PC-3 (cell line): ENCODE data around the gene ZNF333. TPM values are rescaled to one million over a fixed set of nuclear protein-coding genes. Genes with fewer than 3 reads are reported as not detected.
A peak's percentile ranks its signal among the peaks of the same experiment; 100 is the strongest.
"Not testable (repeated sequence)": the region's sequence is repeated elsewhere in the genome, so short reads cannot be mapped to it uniquely, and the experiment has no call there.

Experiments used
- ATAC-seq: fragments of 200-7000 bp; cut with Tn5 transposase; 2 replicates; pipeline ENCODE4 v1.9.1; 2020; ENCODE audit warnings: mild to moderate bottlenecking, moderate library complexity
- BruUV-seq: library from RNA; stranded (reverse); fragments of 400-500 nt; replicated peaks from 2 replicates; lab custom pipeline; 2021; lab: Mats Ljungman, UMichigan
- CTCF ChIA-PET: fragments of 300-600 bp; sonication (Branson Sonifier 250); formaldehyde crosslinking; loops from one replicate; lab custom pipeline; 2022; ENCODE audit warnings: antibody characterized with exemption; lab: Charles Lee
- POLR2A ChIA-PET: fragments of 300-600 bp; sonication (Branson Sonifier 250); formaldehyde crosslinking; loops from one replicate; lab custom pipeline; 2022; ENCODE audit warnings: antibody characterized with exemption; ENCODE audit not compliant: unreplicated experiment; lab: Charles Lee
- DNase-seq: peaks from one replicate; pipeline ENCODE4 v3.0.0-alpha.2; 2015
- H2AFZ ChIP-seq: fragments of 300-600 bp; sonication (generic); 2 replicates; pipeline ENCODE4 v1.6.0; 2016; ENCODE audit warnings: antibody characterized with exemption, low read length
- H3F3A ChIP-seq: fragments of 300-600 bp; sonication (generic); one replicate; pipeline ENCODE4 v1.6.0; 2017; ENCODE audit warnings: antibody characterized with exemption, low read length, control low read depth, mild to moderate bottlenecking; ENCODE audit not compliant: unreplicated experiment
- H3K27ac ChIP-seq: fragments of 300-600 bp; sonication (generic); 2 replicates; pipeline ENCODE4 v1.5.1; 2016; ENCODE audit warnings: mild to moderate bottlenecking, low read length
- H3K27me3 ChIP-seq: fragments of 300-600 bp; sonication (generic); 2 replicates; pipeline ENCODE4 v1.6.1; 2016; ENCODE audit warnings: low read length, mixed read lengths
- H3K36me3 ChIP-seq: fragments of 300-600 bp; sonication (generic); 2 replicates; pipeline ENCODE4 v1.6.1; 2016; ENCODE audit warnings: low read depth, mixed run types, low read length, mixed read lengths
- H3K4me1 ChIP-seq: fragments of 300-600 bp; sonication (generic); 2 replicates; pipeline ENCODE4 v1.5.1; 2016; ENCODE audit warnings: low read length; ENCODE audit not compliant: insufficient read depth
- H3K4me2 ChIP-seq: fragments of 300-600 bp; sonication (generic); 2 replicates; pipeline ENCODE4 v1.6.0; 2016; ENCODE audit warnings: low read length
- H3K4me3 ChIP-seq: fragments of 300-600 bp; sonication (generic); 2 replicates; pipeline ENCODE4 v1.5.1; 2016; ENCODE audit warnings: mild to moderate bottlenecking, low read length, mixed read lengths
- H3K79me2 ChIP-seq: fragments of 300-600 bp; sonication (generic); 2 replicates; pipeline ENCODE4 v1.6.1; 2017; ENCODE audit warnings: low read length, mixed read lengths
- H3K9ac ChIP-seq: fragments of 300-600 bp; sonication (generic); 2 replicates; pipeline ENCODE4 v1.6.0; 2016; ENCODE audit warnings: mild to moderate bottlenecking, low read length
- H3K9me2 ChIP-seq: fragments of 300-600 bp; sonication (generic); replicated peaks from 2 replicates; pipeline ENCODE4 v1.6.1; 2016; ENCODE audit warnings: mixed run types, low read length, mixed read lengths
- H3K9me3 ChIP-seq: fragments of 300-600 bp; sonication (generic); 2 replicates; pipeline ENCODE4 v1.6.1; 2016; ENCODE audit warnings: low read length, mixed read lengths
- H4K20me1 ChIP-seq: fragments of 300-600 bp; sonication (generic); 2 replicates; pipeline ENCODE4 v1.6.1; 2016; ENCODE audit warnings: low read length, mixed read lengths
- CTCF ChIP-seq: fragments of 300-600 bp; sonication (generic); conservative IDR thresholded peaks from 2 replicates; pipeline ENCODE4 v1.5.1; 2017; ENCODE audit warnings: antibody characterized with exemption, low read depth, mild to moderate bottlenecking, low read length
- EZH2 ChIP-seq: fragments of 300-600 bp; sonication (generic); IDR thresholded peaks from one replicate; pipeline ENCODE4 v1.6.1; 2017; ENCODE audit warnings: antibody characterized with exemption, mild to moderate bottlenecking, low read length; ENCODE audit not compliant: unreplicated experiment
- EZH2phosphoT487 ChIP-seq: fragments of 300-600 bp; sonication (generic); IDR thresholded peaks from 2 replicates; pipeline ENCODE4 v1.6.1; 2018; ENCODE audit warnings: mild to moderate bottlenecking, antibody characterized with exemption, low read length, borderline replicate concordance
- intact Hi-C: fragments of 100-400 bp; cut with micrococcal nuclease; formaldehyde crosslinking; loops from 2 replicates; pipeline ENCODE4 v1.9.0; 2023
- total RNA-seq: library from RNA; depleted of rRNA; stranded (reverse); fragments of >200 nt; gene quantifications from 2 replicates; pipeline ENCODE4 v1.2.3, GENCODE V29; 2014

The ZNF333 gene
- total RNA-seq, 1 experiment from 2014 or later: 6.2 TPM

DNA sequence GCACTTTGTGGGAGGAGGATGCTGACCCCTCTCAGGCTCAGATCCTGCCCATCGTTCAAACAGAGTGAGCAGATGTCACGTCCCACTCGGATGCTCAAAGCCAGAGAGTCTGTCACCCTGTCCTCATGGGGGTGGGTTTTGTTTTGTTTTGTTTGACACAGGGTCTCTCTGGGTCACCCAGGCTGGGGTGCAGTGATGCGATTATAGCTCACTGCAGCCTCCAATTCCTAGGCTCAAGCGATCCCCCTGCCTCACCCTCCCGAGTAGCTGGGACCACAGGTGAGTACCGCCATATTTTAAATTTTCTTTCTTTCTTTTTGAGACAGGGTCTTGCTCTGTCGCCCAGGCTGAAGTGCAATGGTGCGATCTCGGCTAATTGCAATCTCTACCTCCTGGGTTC, 84.5 kb downstream of the ZNF333 start:
- no peak overlapping the region for H3K4me2 ChIP-seq
- ChIA-PET CTCF (no interaction called here), POLR2A (no interaction called here)
- no peaks in the 10 kb centered on the region for H3K36me3 ChIP-seq
- no peak overlapping the region for H3K9ac ChIP-seq
- no peaks in the 10 kb centered on the region for H3K9me2 ChIP-seq
- no peaks in the 10 kb centered on the region for H3K27me3 ChIP-seq
- no peak overlapping the region for H2AFZ ChIP-seq
- no peaks in the 10 kb centered on the region for H4K20me1 ChIP-seq
- no TSS peak for BruUV-seq
- no peaks in the 10 kb centered on the region for H3K9me3 ChIP-seq
- H3K4me1 ChIP-seq: peaks cover 8% of the 10 kb centered on the region
- H3K79me2 ChIP-seq: no peaks in the 10 kb centered on the region
- H3K27ac ChIP-seq: no peak overlapping the region
- intact Hi-C loops: no loop called here
- H3K4me3 ChIP-seq: no peak overlapping the region
- DNase-seq: no peak
- no peak for ATAC-seq
- TF ChIP-seq EZH2phosphoT487 (no peak), CTCF (no peak), EZH2 (no peak)
- H3F3A ChIP-seq: no peaks in the 10 kb centered on the region

GRCh38 chr19:14775326-14775725, 85.5 kb downstream of the ZNF333 start:
- H4K20me1 ChIP-seq, BruUV-seq, ATAC-seq, POLR2A ChIA-PET, H3K4me1 ChIP-seq, H3K9ac ChIP-seq, H2AFZ ChIP-seq, intact Hi-C loops, H3K27ac ChIP-seq, H3K9me3 ChIP-seq, H3K27me3 ChIP-seq, H3K36me3 ChIP-seq, H3F3A ChIP-seq, H3K79me2 ChIP-seq, H3K9me2 ChIP-seq, DNase-seq: not testable (repeated sequence)
- H3K4me3 ChIP-seq: peak overlapping the region; percentile 82; the same call in 1 of the 2 replicates
- peak overlapping the region; percentile 97; the same call in 1 of the 2 replicates for H3K4me2 ChIP-seq
- CTCF ChIA-PET: interaction anchor here (0.6 kb wide), 1 partner anchor 310 kb away, joined by 3 read pairs; no protein-coding TSS in a partner anchor

GRCh38 chr19:14775869-14776586, 86.2 kb downstream of the ZNF333 start:
- TF ChIP-seq EZH2phosphoT487: no peak
- no peak for TF ChIP-seq CTCF
- no peak for TF ChIP-seq EZH2
- Histone ChIP-seq H3F3A (no peaks in the 10 kb centered on the region), H3K27me3 (no peaks in the 10 kb centered on the region), H3K9me2 (no peaks in the 10 kb centered on the region), H3K9me3 (no peaks in the 10 kb centered on the region), H2AFZ (peak overlapping the region; percentile 88), H4K20me1 (no peaks in the 10 kb centered on the region), H3K79me2 (no peaks in the 10 kb centered on the region), H3K36me3 (no peaks in the 10 kb centered on the region), H3K4me3 (peak overlapping the region; percentile 82), H3K27ac (peak overlapping the region; percentile 43; the same call in 1 of the 2 replicates), H3K9ac (peak overlapping the region; percentile 73), H3K4me1 (peaks cover 8% of the 10 kb centered on the region), H3K4me2 (peak overlapping the region; percentile 97)
- no TSS peak for BruUV-seq
- DNase-seq (no peak), ATAC-seq (no peak)
- ChIA-PET CTCF (interaction anchor here (0.5 kb wide), 1 partner anchor 270 kb away, joined by 3 read pairs; no protein-coding TSS in a partner anchor), POLR2A (interaction anchor here (0.6 kb wide), 1 partner anchor 913 kb away, joined by 13 read pairs; no protein-coding TSS in a partner anchor)
- intact Hi-C loops: no loop called here

- H3K27ac ChIP-seq, H3K4me2 ChIP-seq, ATAC-seq, H3K4me3 ChIP-seq, BruUV-seq, DNase-seq, H4K20me1 ChIP-seq, H3K36me3 ChIP-seq, POLR2A ChIA-PET, H3K9me2 ChIP-seq, H3K4me1 ChIP-seq, H3K9ac ChIP-seq, H3K27me3 ChIP-seq, H3K79me2 ChIP-seq, intact Hi-C loops, H2AFZ ChIP-seq, CTCF ChIA-PET, H3F3A ChIP-seq, H3K9me3 ChIP-seq: not testable (repeated sequence)
These were observed 87.8 kb downstream of the ZNF333 start for GRCh38 chr19:14777645-14778044.
